LNCaP clone FGC (cell line): ENCODE results near the gene MPHOSPH9.

Experiments used
- DNase-seq: peaks from one replicate; pipeline ENCODE4 v3.0.0-alpha.2; 2011; ENCODE audit warnings: low read depth
- H3K4me3 ChIP-seq: 2 replicates; pipeline ENCODE4 v1.5.1; 2011; ENCODE audit warnings: mild to moderate bottlenecking, low read depth, low read length, control low read depth
- TF ChIP-seq, protein P1 (sequence below): IDR thresholded peaks from 2 replicates; pipeline ENCODE4 v1.5.1; 2012; ENCODE audit warnings: mild to moderate bottlenecking; ENCODE audit not compliant: control insufficient read depth, insufficient read depth; ENCODE audit errors: extremely low read depth

MPHOSPH9 gene

DNA sequence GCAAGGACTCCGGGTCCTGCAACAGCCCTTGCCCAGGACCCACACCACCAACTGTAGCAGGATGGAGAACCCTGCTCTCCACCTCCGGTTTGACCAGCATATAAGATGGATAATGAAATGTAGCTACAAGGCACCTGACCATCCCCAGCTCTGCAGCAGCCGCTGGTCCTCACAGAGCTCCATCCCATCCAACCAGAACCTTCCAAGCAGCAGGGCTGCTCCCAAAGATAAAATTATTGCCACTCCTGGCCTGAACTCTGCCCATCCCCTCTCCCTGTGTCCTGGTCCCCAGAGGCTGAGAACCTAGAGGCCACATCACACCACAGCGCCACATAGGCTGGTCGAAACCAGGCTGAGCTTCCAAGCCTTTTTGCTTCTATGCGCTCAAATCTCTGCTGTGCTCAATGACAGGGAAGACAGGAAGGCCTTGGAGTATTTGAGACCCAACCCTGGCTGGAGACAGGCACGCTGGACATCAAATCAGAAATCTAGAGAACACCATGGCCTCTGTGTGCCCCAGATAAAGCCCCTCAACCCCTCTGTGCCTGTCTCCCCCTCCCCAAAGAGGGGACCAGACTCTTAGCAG is 34.5 kb upstream of the MPHOSPH9 start:
- no peak overlapping the region for H3K4me3 ChIP-seq
- no peak for DNase-seq
- TF ChIP-seq, protein P1, sequence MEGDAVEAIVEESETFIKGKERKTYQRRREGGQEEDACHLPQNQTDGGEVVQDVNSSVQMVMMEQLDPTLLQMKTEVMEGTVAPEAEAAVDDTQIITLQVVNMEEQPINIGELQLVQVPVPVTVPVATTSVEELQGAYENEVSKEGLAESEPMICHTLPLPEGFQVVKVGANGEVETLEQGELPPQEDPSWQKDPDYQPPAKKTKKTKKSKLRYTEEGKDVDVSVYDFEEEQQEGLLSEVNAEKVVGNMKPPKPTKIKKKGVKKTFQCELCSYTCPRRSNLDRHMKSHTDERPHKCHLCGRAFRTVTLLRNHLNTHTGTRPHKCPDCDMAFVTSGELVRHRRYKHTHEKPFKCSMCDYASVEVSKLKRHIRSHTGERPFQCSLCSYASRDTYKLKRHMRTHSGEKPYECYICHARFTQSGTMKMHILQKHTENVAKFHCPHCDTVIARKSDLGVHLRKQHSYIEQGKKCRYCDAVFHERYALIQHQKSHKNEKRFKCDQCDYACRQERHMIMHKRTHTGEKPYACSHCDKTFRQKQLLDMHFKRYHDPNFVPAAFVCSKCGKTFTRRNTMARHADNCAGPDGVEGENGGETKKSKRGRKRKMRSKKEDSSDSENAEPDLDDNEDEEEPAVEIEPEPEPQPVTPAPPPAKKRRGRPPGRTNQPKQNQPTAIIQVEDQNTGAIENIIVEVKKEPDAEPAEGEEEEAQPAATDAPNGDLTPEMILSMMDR = no peak

DNA sequence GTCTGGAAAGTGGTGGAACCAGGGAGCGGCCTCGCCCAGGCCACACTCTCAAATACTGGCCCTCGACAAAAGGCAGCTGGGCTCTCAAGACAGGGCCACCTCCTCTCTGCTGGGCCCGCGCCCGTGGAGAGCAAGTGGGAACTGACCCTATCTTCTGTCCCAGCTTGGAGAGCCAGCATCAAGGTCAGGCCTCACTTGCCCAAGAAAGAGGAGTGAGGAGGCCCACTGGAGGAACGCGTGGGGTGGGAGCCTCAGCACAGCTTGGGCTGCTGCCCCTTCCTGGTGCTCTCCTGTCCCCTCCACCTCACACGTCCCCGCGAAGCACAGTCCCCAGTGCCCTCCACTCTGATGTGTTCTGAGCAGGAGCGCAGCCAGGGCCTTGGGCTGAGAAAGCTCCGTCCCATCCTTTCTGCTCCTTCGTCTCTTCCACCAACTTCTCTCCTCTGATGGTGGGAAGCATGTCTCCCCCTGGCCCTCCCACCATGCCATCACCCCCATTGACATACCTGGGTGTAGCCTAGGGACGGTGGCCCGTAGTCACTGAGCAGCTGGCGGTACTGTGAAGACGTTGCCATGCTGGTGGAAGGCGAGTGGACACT is 33.8 kb upstream of the MPHOSPH9 start:
- H3K4me3 ChIP-seq = no peak overlapping the region
- TF ChIP-seq, protein P1 = no peak
- DNase-seq = no peak

DNA sequence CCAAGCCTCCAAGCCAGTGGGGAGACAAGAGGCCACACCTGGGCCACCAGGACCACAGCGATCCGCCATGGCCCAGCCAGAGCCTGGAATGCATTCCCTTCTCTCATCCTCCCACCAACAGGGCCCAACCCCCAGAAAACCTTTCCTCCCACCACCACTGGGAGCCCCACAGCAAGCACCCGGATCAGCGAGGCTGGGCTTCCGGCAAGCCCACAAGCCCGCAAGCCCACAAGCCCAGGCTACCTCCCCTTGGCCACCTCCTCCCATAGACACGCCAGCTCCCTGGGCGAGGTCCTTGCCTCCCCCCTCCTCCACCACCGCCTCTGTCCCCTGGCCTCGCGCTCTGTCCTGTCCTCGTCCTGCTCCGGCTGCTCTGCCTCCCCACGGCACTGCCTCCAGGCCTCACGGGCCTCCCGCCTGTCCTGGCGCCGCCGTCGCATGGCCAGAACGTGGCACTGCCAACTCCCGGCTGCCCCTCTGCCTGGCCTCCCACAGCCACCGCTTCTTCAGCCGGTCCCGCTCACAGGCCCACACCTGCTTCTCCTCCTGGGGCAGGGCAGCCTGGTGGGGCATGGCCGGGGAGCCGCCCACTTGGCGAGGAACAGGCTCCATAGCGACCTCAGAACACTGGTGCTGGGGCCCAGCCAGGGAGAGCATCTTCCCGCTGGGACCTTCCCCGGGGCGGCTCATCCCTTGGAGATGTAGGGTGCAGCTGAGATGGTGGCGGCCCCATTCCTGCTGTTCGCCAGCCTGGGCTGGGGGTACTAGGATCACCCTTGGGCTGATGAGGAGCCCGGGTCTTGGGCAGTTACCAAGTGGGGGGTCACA is 33.1 kb upstream of the MPHOSPH9 start:
- TF ChIP-seq, protein P1 = no peak
- DNase-seq = no peak
- no peak overlapping the region for H3K4me3 ChIP-seq

DNA sequence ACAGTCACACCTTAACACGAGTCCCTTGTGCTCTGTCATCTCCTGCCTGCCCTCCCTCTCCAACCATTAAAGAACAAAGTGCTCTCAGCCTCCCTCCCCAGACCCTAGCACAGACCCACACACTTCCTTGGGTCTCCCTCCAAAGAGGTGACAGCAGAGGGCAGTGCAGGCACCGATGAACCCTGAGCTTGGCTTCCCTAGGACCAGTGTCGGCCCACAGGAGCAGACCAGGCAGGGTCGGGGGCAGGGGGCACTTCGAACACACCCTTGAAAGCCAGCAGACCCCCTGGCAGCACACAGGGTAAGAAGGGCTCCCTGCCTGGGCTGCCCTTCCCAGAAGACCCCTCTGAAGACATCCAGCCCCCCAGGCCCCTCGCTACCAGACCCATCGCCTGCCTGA is 31.7 kb upstream of the MPHOSPH9 start:
- DNase-seq = no peak
- TF ChIP-seq, protein P1 = no peak

DNA sequence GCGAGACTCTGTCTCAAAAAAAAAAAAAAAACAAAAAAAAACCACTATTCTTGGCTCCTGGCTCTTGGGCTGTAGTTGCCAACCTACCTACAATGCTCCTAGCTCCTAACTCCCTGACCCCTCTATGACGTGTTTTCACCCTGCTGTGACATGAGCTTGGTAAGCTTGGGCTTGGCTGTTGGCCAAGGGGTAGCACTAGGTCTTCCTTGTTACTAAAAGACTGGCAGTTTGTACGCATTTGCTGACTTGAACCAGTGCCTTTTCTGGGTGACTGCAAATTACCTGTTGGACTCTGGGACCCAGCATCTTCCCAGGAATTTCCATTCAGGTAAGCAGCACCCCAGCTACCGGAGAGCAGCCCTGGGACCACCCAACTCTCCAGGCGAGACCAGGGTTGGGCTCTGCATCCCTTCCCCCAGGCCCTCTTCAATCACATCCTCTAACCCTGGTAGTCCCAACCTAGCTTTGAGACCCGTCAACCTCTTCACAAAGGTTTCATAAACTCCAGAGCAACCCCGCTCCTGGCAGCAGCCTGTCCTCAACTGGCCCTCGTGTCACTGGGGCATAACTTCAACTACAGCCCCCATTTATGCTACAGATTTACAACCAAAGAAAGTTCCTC is 30.4 kb upstream of the MPHOSPH9 start:
- no peak for DNase-seq
- TF ChIP-seq, protein P1 = no peak
- no peak overlapping the region for H3K4me3 ChIP-seq

More for the DNA sequence above, 31.7 kb upstream of the MPHOSPH9 start:
- H3K4me3 ChIP-seq = no peak overlapping the region

DNA sequence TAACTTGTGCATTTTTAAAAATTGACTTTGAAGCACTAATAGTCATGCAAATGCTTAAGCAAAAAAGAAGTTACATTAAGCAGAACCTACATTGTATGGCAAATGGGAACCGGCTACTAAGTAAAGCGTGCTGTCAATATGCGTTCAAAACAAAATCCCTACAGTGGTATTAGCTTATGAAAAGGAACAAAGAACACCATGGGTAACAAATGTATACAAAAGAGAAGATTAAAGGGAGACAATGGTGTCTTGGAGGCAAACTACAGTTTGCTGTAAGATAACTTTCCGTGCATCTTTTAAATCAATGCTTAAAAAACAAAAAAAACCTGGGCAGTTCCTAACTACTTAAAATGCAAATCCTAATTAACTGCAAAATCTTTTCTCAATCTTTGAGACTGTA is 28.3 kb upstream of the MPHOSPH9 start:
- H3K4me3 ChIP-seq = no peak overlapping the region
- DNase-seq = no peak
- TF ChIP-seq, protein P1 = no peak
